Fibroblast of villous mesenchyme (primary cell): ENCODE data around the gene MYBBP1A. TPM values are rescaled to one million over a fixed set of nuclear protein-coding genes. Genes with fewer than 3 reads are reported as not detected.

Source experiments
- DNase-seq: peaks from one replicate; pipeline ENCODE4 v3.0.0-alpha.2; 2010; ENCODE audit warnings: low read depth
- H3K4me3 ChIP-seq: 2 replicates; pipeline ENCODE4 v1.5.1; 2011; ENCODE audit warnings: low read depth, mild to moderate bottlenecking, low read length
- total RNA-seq: library from RNA; depleted of rRNA; stranded (reverse); fragments of >200 nt; gene quantifications from 2 replicates; pipeline ENCODE4 v1.2.3, GENCODE V29; 2012
- TF ChIP-seq, protein P1 (sequence below): IDR thresholded peaks from 2 replicates; pipeline ENCODE4 v1.5.1; 2012; ENCODE audit warnings: low read depth, mild to moderate bottlenecking, low read length; ENCODE audit not compliant: insufficient read depth

MYBBP1A gene
- total RNA-seq, 1 donor = 61.7 TPM

DNA sequence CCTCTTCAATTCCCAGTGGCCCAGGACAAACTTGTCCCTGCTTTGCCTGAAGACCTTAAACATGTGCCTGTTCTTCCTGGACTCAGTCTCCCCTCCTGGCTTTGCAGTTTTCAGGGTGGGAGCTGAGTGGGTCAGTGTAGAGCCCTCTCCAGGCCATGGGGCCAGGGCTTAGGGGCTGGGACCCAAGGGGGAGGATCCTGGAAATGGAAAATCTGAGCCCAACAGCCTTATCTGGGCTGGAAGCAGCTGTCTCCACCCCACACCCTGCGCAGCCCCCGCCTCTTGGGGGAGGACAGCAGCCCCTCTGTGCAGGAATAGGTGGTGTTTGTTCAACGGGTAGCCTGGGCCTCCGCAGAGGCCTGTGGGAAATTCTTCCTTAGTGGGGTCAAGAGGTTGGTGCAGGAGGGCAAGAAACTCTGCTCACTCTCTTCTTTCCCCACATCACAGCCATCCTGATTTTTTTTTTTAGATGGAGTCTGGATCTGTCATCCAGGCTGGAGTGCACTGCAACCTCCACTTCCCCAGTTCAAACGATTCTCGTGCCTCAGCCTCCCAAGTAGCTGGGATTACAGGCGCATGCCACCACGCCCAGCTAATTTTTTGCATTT, 22.3 kb upstream of the MYBBP1A start:
- no peak overlapping the region for H3K4me3 ChIP-seq
- TF ChIP-seq, protein P1, sequence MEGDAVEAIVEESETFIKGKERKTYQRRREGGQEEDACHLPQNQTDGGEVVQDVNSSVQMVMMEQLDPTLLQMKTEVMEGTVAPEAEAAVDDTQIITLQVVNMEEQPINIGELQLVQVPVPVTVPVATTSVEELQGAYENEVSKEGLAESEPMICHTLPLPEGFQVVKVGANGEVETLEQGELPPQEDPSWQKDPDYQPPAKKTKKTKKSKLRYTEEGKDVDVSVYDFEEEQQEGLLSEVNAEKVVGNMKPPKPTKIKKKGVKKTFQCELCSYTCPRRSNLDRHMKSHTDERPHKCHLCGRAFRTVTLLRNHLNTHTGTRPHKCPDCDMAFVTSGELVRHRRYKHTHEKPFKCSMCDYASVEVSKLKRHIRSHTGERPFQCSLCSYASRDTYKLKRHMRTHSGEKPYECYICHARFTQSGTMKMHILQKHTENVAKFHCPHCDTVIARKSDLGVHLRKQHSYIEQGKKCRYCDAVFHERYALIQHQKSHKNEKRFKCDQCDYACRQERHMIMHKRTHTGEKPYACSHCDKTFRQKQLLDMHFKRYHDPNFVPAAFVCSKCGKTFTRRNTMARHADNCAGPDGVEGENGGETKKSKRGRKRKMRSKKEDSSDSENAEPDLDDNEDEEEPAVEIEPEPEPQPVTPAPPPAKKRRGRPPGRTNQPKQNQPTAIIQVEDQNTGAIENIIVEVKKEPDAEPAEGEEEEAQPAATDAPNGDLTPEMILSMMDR = no peak
- no peak for DNase-seq

DNA sequence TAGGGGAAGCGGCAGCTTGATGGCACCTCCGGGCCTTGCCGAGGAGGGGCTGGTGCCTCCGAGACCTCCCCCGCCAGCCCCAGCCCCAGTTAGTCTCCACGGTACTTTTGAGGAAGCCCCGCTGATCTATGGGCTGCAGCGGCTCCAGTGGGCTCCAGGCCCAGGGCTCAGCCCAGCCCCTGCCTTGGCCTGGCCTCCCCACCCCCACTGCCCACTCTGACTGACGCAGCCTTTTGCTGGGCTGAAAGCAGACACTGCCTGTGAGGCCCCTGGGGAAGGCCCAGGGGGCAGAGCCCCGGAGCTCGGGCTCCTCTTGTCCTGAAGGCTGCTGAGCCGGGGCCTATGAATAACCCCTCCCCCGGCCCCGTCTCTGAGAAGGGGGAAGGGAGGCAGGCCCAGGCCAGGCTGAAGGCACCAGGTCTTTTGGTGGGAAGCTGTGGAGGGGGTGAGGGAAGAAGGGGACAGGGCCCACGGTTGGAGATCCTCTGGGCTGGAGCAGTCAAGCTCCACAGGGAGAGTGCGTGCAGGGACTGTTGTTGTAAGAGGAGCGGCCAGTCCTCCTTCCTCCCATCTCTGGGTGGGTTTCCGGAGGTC, 21.6 kb upstream of the MYBBP1A start:
- DNase-seq = no peak
- TF ChIP-seq, protein P1 = no peak
- H3K4me3 ChIP-seq = no peak overlapping the region

DNA sequence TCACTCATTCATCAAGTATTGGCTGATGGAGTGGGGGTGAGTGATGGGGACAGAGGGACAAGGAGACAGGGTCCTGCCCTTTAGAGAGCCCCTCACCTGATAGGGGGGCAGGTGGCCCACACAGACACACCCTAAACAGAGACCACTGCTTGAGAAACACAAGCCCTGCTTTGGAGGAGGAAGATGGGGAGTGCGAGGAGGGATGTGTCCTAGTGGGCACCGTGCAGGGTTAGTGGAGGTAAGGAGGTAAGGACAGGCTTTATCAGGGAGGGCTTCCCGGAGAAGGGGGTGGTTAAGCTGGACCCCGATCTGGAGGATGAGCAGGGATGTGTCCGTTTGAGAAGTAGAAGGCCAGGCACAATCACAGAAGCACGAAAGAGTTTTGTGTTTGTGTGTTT, 21.0 kb upstream of the MYBBP1A start:
- no peak overlapping the region for H3K4me3 ChIP-seq
- TF ChIP-seq, protein P1 = no peak

DNA sequence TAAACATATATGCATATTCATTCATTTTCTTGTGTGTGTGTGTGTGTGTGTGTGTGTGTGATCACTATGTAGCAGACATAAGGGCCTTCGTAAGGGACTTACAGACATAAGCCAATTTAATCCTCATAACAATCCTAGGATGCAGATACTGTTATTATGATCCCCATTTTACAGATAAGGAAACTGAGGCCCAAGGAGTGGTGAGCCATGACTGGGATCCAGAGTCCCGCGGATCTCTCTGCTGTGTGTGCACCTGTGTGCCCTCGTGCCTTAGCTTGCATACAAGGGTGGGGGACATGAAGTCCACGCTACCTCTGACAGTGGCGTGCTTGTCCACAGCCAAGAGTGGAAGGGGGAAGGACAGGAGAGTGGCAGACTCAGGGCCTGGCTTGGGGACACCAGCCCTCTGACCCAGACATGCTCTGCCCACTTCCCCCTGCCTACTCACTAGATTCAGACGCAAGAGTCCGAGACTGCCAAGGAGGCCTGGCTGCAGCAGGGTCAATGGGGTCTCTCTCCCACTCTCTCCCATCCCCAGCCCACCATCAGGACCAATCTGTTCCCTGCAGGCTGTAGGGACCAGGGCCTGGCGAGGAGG, 19.4 kb upstream of the MYBBP1A start:
- H3K4me3 ChIP-seq = no peak overlapping the region
- no peak for DNase-seq
- TF ChIP-seq, protein P1 = no peak

More for the DNA sequence above, 21.0 kb upstream of the MYBBP1A start:
- no peak for DNase-seq

DNA sequence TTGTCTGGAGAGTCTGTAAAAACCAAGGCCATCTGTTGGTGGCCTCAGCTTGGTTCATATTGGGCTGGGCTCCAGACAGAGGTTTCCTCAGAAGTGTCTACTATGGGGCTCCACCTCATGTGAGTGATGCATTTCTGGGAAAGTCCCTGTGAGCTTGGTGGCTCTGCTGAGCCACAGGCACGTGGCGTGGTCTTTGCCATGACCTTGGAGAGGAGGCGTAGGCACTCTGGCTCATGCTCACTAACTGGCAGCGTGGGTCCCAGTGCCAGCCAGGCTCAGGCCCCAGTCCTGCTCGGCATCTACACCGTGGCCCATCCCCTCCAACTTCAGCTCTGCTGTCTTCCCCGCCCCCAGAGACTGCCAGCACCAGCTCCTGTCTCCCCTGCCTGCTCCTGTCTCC, 18.5 kb upstream of the MYBBP1A start:
- no peak for DNase-seq
- TF ChIP-seq, protein P1 = no peak
- no peak overlapping the region for H3K4me3 ChIP-seq

DNA sequence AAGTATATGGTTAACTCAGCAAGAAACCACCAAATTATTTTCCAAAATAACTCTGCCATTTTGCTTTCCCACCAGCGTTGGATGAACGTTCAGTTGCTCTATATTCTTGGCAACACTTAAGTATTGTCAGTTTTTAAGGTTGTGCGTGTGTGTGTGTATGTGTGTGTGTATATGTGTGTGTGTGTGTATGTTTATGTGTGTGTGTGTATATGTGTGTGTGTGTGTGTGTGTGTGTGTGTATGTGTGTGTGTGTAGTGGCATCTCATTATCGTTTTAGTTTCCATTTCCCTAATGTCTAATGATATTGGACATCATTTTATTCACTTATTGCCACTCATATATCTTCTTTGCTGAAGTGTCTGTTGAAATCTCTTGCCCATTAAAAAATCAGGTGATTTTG, 17.9 kb upstream of the MYBBP1A start:
- no peak overlapping the region for H3K4me3 ChIP-seq
- no peak for DNase-seq
- TF ChIP-seq, protein P1 = no peak
